ENCODE results near the gene PITPNM3. TPM values are rescaled to one million over a fixed set of nuclear protein-coding genes. Genes with fewer than 3 reads are reported as not detected.

The PITPNM3 gene
- total RNA-seq, 2 donors from 2014 or later: 5.3 to 7.9 TPM

- Histone ChIP-seq H3K27me3 (replicated peaks; ENCODE audit: insufficient read depth) (no peaks in the 10 kb centered on the region), H3K9me3 (no peaks in the 10 kb centered on the region), H3K36me3 (no peaks in the 10 kb centered on the region), H3K27ac (no peak overlapping the region), H3K4me1 (replicated peaks) (peaks cover 4% of the 10 kb centered on the region), H3K4me3 (no peak overlapping the region)
- intact Hi-C loops (cut with DNase I): no loop called here
- WGBS: 24% methylated on average over 7 of the region's 7 CpGs
- TF ChIP-seq CTCF (IDR thresholded peaks at IDR 0.05) (no peak), POLR2A (IDR thresholded peaks at IDR 0.05) (no peak), POLR2AphosphoS5 (IDR thresholded peaks at IDR 0.05) (no peak)
- no peak for DNase-seq (ENCODE audit: low spot score)
These were observed 15.1 kb upstream of the PITPNM3 start for GRCh38 chr17:6571452-6571781.

GRCh38 chr17:6570731-6571451, 14.5 kb upstream of the PITPNM3 start:
- Histone ChIP-seq H3K36me3 (no peaks in the 10 kb centered on the region), H3K4me1 (replicated peaks) (peaks cover 4% of the 10 kb centered on the region), H3K27me3 (replicated peaks; ENCODE audit: insufficient read depth) (no peaks in the 10 kb centered on the region), H3K27ac (no peak overlapping the region), H3K4me3 (no peak overlapping the region), H3K9me3 (no peaks in the 10 kb centered on the region)
- no peak for TF ChIP-seq POLR2A (IDR thresholded peaks at IDR 0.05)
- TF ChIP-seq CTCF (IDR thresholded peaks at IDR 0.05): no peak
- TF ChIP-seq POLR2AphosphoS5 (IDR thresholded peaks at IDR 0.05): no peak
- 36% methylated on average over 18 of the region's 18 CpGs for WGBS
- intact Hi-C loops (cut with DNase I): no loop called here
- no peak for DNase-seq (ENCODE audit: low spot score)

GRCh38 chr17:6569370-6570285, 13.3 kb upstream of the PITPNM3 start:
- no peak overlapping the region for H3K27ac ChIP-seq
- intact Hi-C loops (cut with DNase I): no loop called here
- no peak for DNase-seq (ENCODE audit: low spot score)
- no peaks in the 10 kb centered on the region for H3K27me3 ChIP-seq (replicated peaks; ENCODE audit: insufficient read depth)
- TF ChIP-seq CTCF (IDR thresholded peaks at IDR 0.05): no peak
- no peak for TF ChIP-seq POLR2A (IDR thresholded peaks at IDR 0.05)
- WGBS: 91% methylated on average over 10 of the region's 10 CpGs
- peaks cover 4% of the 10 kb centered on the region for H3K4me1 ChIP-seq (replicated peaks)
- H3K36me3 ChIP-seq: no peaks in the 10 kb centered on the region
- no peak overlapping the region for H3K4me3 ChIP-seq
- no peaks in the 10 kb centered on the region for H3K9me3 ChIP-seq

GRCh38 chr17:6568184-6568758, 11.9 kb upstream of the PITPNM3 start:
- no peaks in the 10 kb centered on the region for H3K9me3 ChIP-seq

More at GRCh38 chr17:6568184-6568758, 11.9 kb upstream of the PITPNM3 start:
- intact Hi-C loops (cut with DNase I): no loop called here
- Histone ChIP-seq H3K36me3 (no peaks in the 10 kb centered on the region), H3K27me3 (replicated peaks; ENCODE audit: insufficient read depth) (no peaks in the 10 kb centered on the region), H3K27ac (peak overlapping the region in 1 of 2 donors; percentile 36), H3K4me1 (replicated peaks) (peaks cover 4% of the 10 kb centered on the region), H3K4me3 (no peak overlapping the region)
- no peak for DNase-seq (ENCODE audit: low spot score)
- WGBS: 77% methylated on average over 12 of the region's 12 CpGs
- TF ChIP-seq POLR2A (IDR thresholded peaks at IDR 0.05): no peak
- no peak for TF ChIP-seq CTCF (IDR thresholded peaks at IDR 0.05)
